ENCODE measurements around the gene TLNRD1.
"Not testable (repeated sequence)": the region's sequence is repeated elsewhere in the genome, so short reads cannot be mapped to it uniquely, and the experiment has no call there.

Gene TLNRD1

GRCh38 chr15:81000624-81001151, at the start of gene TLNRD1:
Gene TLNRD1 (plus strand): TSS chr15:81000923. CDS start chr15:81002272, 1,349 bp downstream.
- Histone ChIP-seq H3K9ac (ENCODE audit: low read depth, low read length) (peak within 1 kb of the TSS; percentile 71; the same call in 1 of the 2 replicates), H3K27me3 (ENCODE audit: insufficient read depth, low read length) (peaks cover 27% of the 10 kb centered on the region), H3K36me3 (ENCODE audit: insufficient read depth, low read depth, low read length) (0 out of 2 replicates have a peak, but pooled peaks cover 6% of the 10 kb centered on the region), H3K9me3 (ENCODE audit: insufficient read depth, low read depth, low read length) (no peaks in the 10 kb centered on the region), H3K4me1 (ENCODE audit: insufficient read depth, low read length) (peaks cover 6% of the 10 kb centered on the region; the same call in 1 of the 2 replicates), H3K4me3 (ENCODE audit: low read length) (peak within 1 kb of the TSS; percentile 68), H3K27ac (ENCODE audit: low read length) (no peak within 1 kb of the TSS)

- Histone ChIP-seq H3K27ac (ENCODE audit: low read length) (no peak overlapping the region), H3K36me3 (ENCODE audit: insufficient read depth, low read depth, low read length) (peaks cover 43% of the 10 kb centered on the region; the same call in 1 of the 2 replicates), H3K9me3 (ENCODE audit: insufficient read depth, low read depth, low read length) (no peaks in the 10 kb centered on the region), H3K9ac (ENCODE audit: low read depth, low read length) (no peak overlapping the region), H3K4me3 (ENCODE audit: low read length) (no peak overlapping the region), H3K4me1 (ENCODE audit: insufficient read depth, low read length) (peaks cover 12% of the 10 kb centered on the region), H3K27me3 (ENCODE audit: insufficient read depth, low read length) (no peaks in the 10 kb centered on the region)
These were observed 48.8 kb upstream of the TLNRD1 start for GRCh38 chr15:80951941-80952340.

GRCh38 chr15:80953001-80953952, 47.4 kb upstream of the TLNRD1 start:
- Histone ChIP-seq H3K36me3 (ENCODE audit: insufficient read depth, low read depth, low read length) (peaks cover 29% of the 10 kb centered on the region; the same call in 1 of the 2 replicates), H3K4me3 (ENCODE audit: low read length) (no peak overlapping the region), H3K27ac (ENCODE audit: low read length) (peak overlapping the region; percentile 90), H3K4me1 (ENCODE audit: insufficient read depth, low read length) (peaks cover 12% of the 10 kb centered on the region), H3K9me3 (ENCODE audit: insufficient read depth, low read depth, low read length) (no peaks in the 10 kb centered on the region), H3K9ac (ENCODE audit: low read depth, low read length) (peak overlapping the region; percentile 53; the same call in 1 of the 2 replicates), H3K27me3 (ENCODE audit: insufficient read depth, low read length) (no peaks in the 10 kb centered on the region)

GRCh38 chr15:80953953-80954778, 46.6 kb upstream of the TLNRD1 start:
- Histone ChIP-seq H3K4me1 (ENCODE audit: insufficient read depth, low read length) (peaks cover 12% of the 10 kb centered on the region), H3K9me3 (ENCODE audit: insufficient read depth, low read depth, low read length) (no peaks in the 10 kb centered on the region), H3K9ac (ENCODE audit: low read depth, low read length) (peak overlapping the region; percentile 53; the same call in 1 of the 2 replicates), H3K27ac (ENCODE audit: low read length) (peak overlapping the region; percentile 90), H3K36me3 (ENCODE audit: insufficient read depth, low read depth, low read length) (peaks cover 24% of the 10 kb centered on the region), H3K27me3 (ENCODE audit: insufficient read depth, low read length) (no peaks in the 10 kb centered on the region), H3K4me3 (ENCODE audit: low read length) (no peak overlapping the region)

- H3K4me3 ChIP-seq (ENCODE audit: low read length); H3K9ac ChIP-seq (ENCODE audit: low read depth, low read length); H3K27ac ChIP-seq (ENCODE audit: low read length); H3K9me3 ChIP-seq (ENCODE audit: insufficient read depth, low read depth, low read length); H3K27me3 ChIP-seq (ENCODE audit: insufficient read depth, low read length): not testable (repeated sequence)
- peaks cover 12% of the 10 kb centered on the region for H3K4me1 ChIP-seq (ENCODE audit: insufficient read depth, low read length)
- peaks cover 23% of the 10 kb centered on the region for H3K36me3 ChIP-seq (ENCODE audit: insufficient read depth, low read depth, low read length)
These were observed 44.9 kb upstream of the TLNRD1 start for GRCh38 chr15:80955571-80956452.

- Histone ChIP-seq H3K27me3 (ENCODE audit: insufficient read depth, low read length) (no peaks in the 10 kb centered on the region), H3K9me3 (ENCODE audit: insufficient read depth, low read depth, low read length) (no peaks in the 10 kb centered on the region), H3K36me3 (ENCODE audit: insufficient read depth, low read depth, low read length) (peaks cover 9% of the 10 kb centered on the region; the same call in 1 of the 2 replicates), H3K4me1 (ENCODE audit: insufficient read depth, low read length) (peaks cover 12% of the 10 kb centered on the region), H3K27ac (ENCODE audit: low read length) (no peak overlapping the region), H3K4me3 (ENCODE audit: low read length) (no peak overlapping the region), H3K9ac (ENCODE audit: low read depth, low read length) (peak overlapping the region; percentile 15; the same call in 1 of the 2 replicates)
These were observed 43.2 kb upstream of the TLNRD1 start for GRCh38 chr15:80957556-80957955.

- Histone ChIP-seq H3K9ac (ENCODE audit: low read depth, low read length) (no peak overlapping the region), H3K36me3 (ENCODE audit: insufficient read depth, low read depth, low read length) (peaks cover 9% of the 10 kb centered on the region; the same call in 1 of the 2 replicates), H3K27ac (ENCODE audit: low read length) (no peak overlapping the region)
These were observed 42.7 kb upstream of the TLNRD1 start for GRCh38 chr15:80957976-80958375.

GRCh38 chr15:80958818-80959495, 41.8 kb upstream of the TLNRD1 start:
- Histone ChIP-seq H3K27ac (ENCODE audit: low read length) (no peak overlapping the region), H3K9ac (ENCODE audit: low read depth, low read length) (no peak overlapping the region), H3K27me3 (ENCODE audit: insufficient read depth, low read length) (no peaks in the 10 kb centered on the region), H3K4me3 (ENCODE audit: low read length) (no peak overlapping the region), H3K9me3 (ENCODE audit: insufficient read depth, low read depth, low read length) (no peaks in the 10 kb centered on the region), H3K4me1 (ENCODE audit: insufficient read depth, low read length) (peaks cover 9% of the 10 kb centered on the region), H3K36me3 (ENCODE audit: insufficient read depth, low read depth, low read length) (peaks cover 9% of the 10 kb centered on the region; the same call in 1 of the 2 replicates)

More at GRCh38 chr15:80957976-80958375, 42.7 kb upstream of the TLNRD1 start:
- Histone ChIP-seq H3K27me3 (ENCODE audit: insufficient read depth, low read length) (no peaks in the 10 kb centered on the region), H3K9me3 (ENCODE audit: insufficient read depth, low read depth, low read length) (no peaks in the 10 kb centered on the region), H3K4me3 (ENCODE audit: low read length) (no peak overlapping the region), H3K4me1 (ENCODE audit: insufficient read depth, low read length) (peaks cover 12% of the 10 kb centered on the region)

- H3K9ac ChIP-seq (ENCODE audit: low read depth, low read length); H3K4me3 ChIP-seq (ENCODE audit: low read length); H3K27ac ChIP-seq (ENCODE audit: low read length); H3K27me3 ChIP-seq (ENCODE audit: insufficient read depth, low read length); H3K9me3 ChIP-seq (ENCODE audit: insufficient read depth, low read depth, low read length): not testable (repeated sequence)
- peaks cover 12% of the 10 kb centered on the region; the same call in 1 of the 2 replicates for H3K4me1 ChIP-seq (ENCODE audit: insufficient read depth, low read length)
- H3K36me3 ChIP-seq (ENCODE audit: insufficient read depth, low read depth, low read length): peaks cover 13% of the 10 kb centered on the region; the same call in 1 of the 2 replicates
These were observed 35.3 kb upstream of the TLNRD1 start for GRCh38 chr15:80965454-80965853.

GRCh38 chr15:80966431-80967197, 34.1 kb upstream of the TLNRD1 start:
- Histone ChIP-seq H3K4me1 (ENCODE audit: insufficient read depth, low read length) (peaks cover 23% of the 10 kb centered on the region), H3K4me3 (ENCODE audit: low read length) (no peak overlapping the region), H3K9ac (ENCODE audit: low read depth, low read length) (no peak overlapping the region), H3K27me3 (ENCODE audit: insufficient read depth, low read length) (no peaks in the 10 kb centered on the region), H3K27ac (ENCODE audit: low read length) (no peak overlapping the region), H3K36me3 (ENCODE audit: insufficient read depth, low read depth, low read length) (peaks cover 13% of the 10 kb centered on the region; the same call in 1 of the 2 replicates), H3K9me3 (ENCODE audit: insufficient read depth, low read depth, low read length) (no peaks in the 10 kb centered on the region)

All from iPS-20b (cell line).